B cell (primary cell): ENCODE measurements around the gene PLCG2. TPM values are rescaled to one million over a fixed set of nuclear protein-coding genes. Genes with fewer than 3 reads are reported as not detected.
"Not testable (repeated sequence)": the region's sequence is repeated elsewhere in the genome, so short reads cannot be mapped to it uniquely, and the experiment has no call there.

Source experiments
- ATAC-seq: fragments of 200-7000 bp; cut with Tn5 transposase; one replicate; pipeline ENCODE4 v1.10.0; 2021; ENCODE audit warnings: low read depth, mild to moderate bottlenecking, moderate number of reproducible peaks, moderate library complexity
- CTCF ChIA-PET: fragments of 350-600 bp; sonication (Branson Sonifier 250); formaldehyde crosslinking; loops from one replicate; lab custom pipeline; 2021; ENCODE audit warnings: antibody characterized with exemption, inconsistent platforms; lab: Charles Lee
- POLR2A ChIA-PET: fragments of 350-600 bp; sonication (Branson Sonifier 250); formaldehyde crosslinking; loops from one replicate; lab custom pipeline; 2021; ENCODE audit warnings: antibody characterized with exemption; lab: Charles Lee
- DNase-seq: peaks from one replicate; pipeline ENCODE4 v3.0.0; 2013
- H2AFZ ChIP-seq: 2 replicates; pipeline ENCODE4 v1.6.1; 2012; ENCODE audit warnings: mild to moderate bottlenecking, low read depth, low read length; ENCODE audit not compliant: insufficient read depth, poor library complexity, severe bottlenecking
- H3K27ac ChIP-seq, 2 donors: 1 replicate in 1 of 2; 2 replicates in 1 of 2; pipeline ENCODE4 v1.5.1; 2012 to 2013; ENCODE audit warnings: low read length in 2 of 2, mild to moderate bottlenecking in 2 of 2, moderate library complexity in 1 of 2
- H3K27me3 ChIP-seq, 4 experiments: fragments of 200-600 bp in 1 of 4; sonication (generic) in 1 of 4; replicated peaks in 1 of 4; 1 replicate in 2 of 4; 2 replicates in 2 of 4; pipeline versions ENCODE4 v1.6.1 to v1.7.0; 2013 to 2016; ENCODE audit warnings: low read length in 3 of 4, mild to moderate bottlenecking in 2 of 4, mixed read lengths in 1 of 4, moderate library complexity in 1 of 4; ENCODE audit not compliant: insufficient read depth in 4 of 4, control insufficient read depth in 3 of 4; ENCODE audit errors: control extremely low read depth in 1 of 4
- H3K36me3 ChIP-seq, 2 experiments: replicated peaks in 1 of 2; 1 replicate in 1 of 2; 2 replicates in 1 of 2; pipeline versions ENCODE4 v1.6.1 to v1.7.1; 2013; ENCODE audit warnings: low read length in 1 of 2; ENCODE audit not compliant: insufficient read depth in 2 of 2, control insufficient read depth in 1 of 2; ENCODE audit errors: control extremely low read depth in 1 of 2, extremely low read depth in 1 of 2
- H3K4me1 ChIP-seq, 2 donors: fragments of 200-600 bp in 1 of 2; sonication (generic) in 1 of 2; 1 replicate in 1 of 2; 2 replicates in 1 of 2; pipeline versions ENCODE4 v1.5.1 to v1.6.1; 2013 to 2017; ENCODE audit warnings: low read length in 2 of 2; ENCODE audit not compliant: control insufficient read depth in 2 of 2, insufficient read depth in 2 of 2
- H3K4me2 ChIP-seq: replicated peaks from 2 replicates; pipeline ENCODE3; 2012; ENCODE audit warnings: mild to moderate bottlenecking, low read depth, low read length; ENCODE audit not compliant: poor library complexity, severe bottlenecking
- H3K4me3 ChIP-seq, 5 experiments: fragments of 200-600 bp in 1 of 5; sonication (generic) in 1 of 5; 1 replicate in 3 of 5; 2 replicates in 2 of 5; pipeline versions ENCODE4 v1.5.1 to v1.7.0; 2011 to 2016; ENCODE audit warnings: low read length in 4 of 5, mild to moderate bottlenecking in 4 of 5, low read depth in 2 of 5, control low read depth in 1 of 5, moderate library complexity in 1 of 5; ENCODE audit not compliant: insufficient read depth in 1 of 5; ENCODE audit errors: control extremely low read depth in 1 of 5, extremely low read depth in 1 of 5
- H3K79me2 ChIP-seq: fragments of 200-600 bp; sonication (generic); one replicate; pipeline ENCODE4 v1.6.0; 2016; ENCODE audit warnings: low read length; ENCODE audit not compliant: control insufficient read depth, insufficient read depth
- H3K9ac ChIP-seq: fragments of 200-600 bp; sonication (generic); 2 replicates; pipeline ENCODE4 v1.6.1; 2017; ENCODE audit warnings: mild to moderate bottlenecking, low read length, moderate library complexity
- H3K9me3 ChIP-seq, 3 donors: one replicate each; pipeline versions ENCODE4 v1.6.1 to v1.7.1; 2013; ENCODE audit warnings: low read length in 2 of 3; ENCODE audit not compliant: control insufficient read depth in 2 of 3, insufficient read depth in 1 of 3; ENCODE audit errors: control extremely low read depth in 1 of 3
- H4K20me1 ChIP-seq: 2 replicates; pipeline ENCODE4 v1.6.0; 2012; ENCODE audit warnings: mild to moderate bottlenecking, low read length; ENCODE audit not compliant: insufficient read depth, control insufficient read depth, poor library complexity, severe bottlenecking
- H3K27ac Mint-ChIP-seq: one replicate; pipeline ENCODE4 v1.8.0; 2021; ENCODE audit warnings: mixed read lengths
- H3K27me3 Mint-ChIP-seq: one replicate; pipeline ENCODE4 v1.8.0; 2021; ENCODE audit warnings: mixed read lengths
- H3K4me1 Mint-ChIP-seq: one replicate; pipeline ENCODE4 v1.8.0; 2021; ENCODE audit warnings: mixed read lengths
- H3K4me3 Mint-ChIP-seq: one replicate; pipeline ENCODE4 v1.8.0; 2021; ENCODE audit warnings: mixed read lengths
- H3K9me3 Mint-ChIP-seq: one replicate; pipeline ENCODE4 v1.8.0; 2022; ENCODE audit warnings: mixed read lengths; ENCODE audit not compliant: insufficient read depth
- EZH2 ChIP-seq: IDR thresholded peaks from 2 replicates; pipeline ENCODE4 v1.6.1; 2012; ENCODE audit warnings: borderline replicate concordance, low read depth, mild to moderate bottlenecking, moderate library complexity, low read length; ENCODE audit not compliant: insufficient read depth, poor library complexity, severe bottlenecking
- WGBS: methylation state at CpG from one replicate; pipeline ENCODE4 v1.1.5; 2013; ENCODE audit warnings: missing lambda C conversion rate; ENCODE audit not compliant: insufficient coverage; 5-methylcytosine and 5-hydroxymethylcytosine counted together
- intact Hi-C: fragments of 100-400 bp; cut with micrococcal nuclease; formaldehyde crosslinking; loops from one replicate; pipeline ENCODE4 v1.10.0; 2022
- polyA plus RNA-seq: library from polyadenylated mRNA; depleted of rRNA; stranded (reverse); fragments of >200 nt; gene quantifications from 2 replicates; pipeline ENCODE4 v1.2.3, GENCODE V29; 2012
- total RNA-seq, 2 donors: library from RNA; stranded (reverse); fragments of 120-200 nt in 1 of 2; gene quantifications; 1 replicate in 1 of 2; 2 replicates in 1 of 2; pipeline versions ENCODE4 v1.2.3 to v1.2.4, GENCODE V29; 2013 to 2022
- TF ChIP-seq, protein P1 (sequence below): fragments of 200-600 bp; IDR thresholded peaks from one replicate; pipeline ENCODE4 v1.8.0; 2022; ENCODE audit warnings: antibody characterized with exemption, mild to moderate bottlenecking

Gene PLCG2
- total and polyA plus RNA-seq, 2 donors (not counting 1 experiment from before 2014, with no cell fraction given): 194 to 812 TPM

DNA sequence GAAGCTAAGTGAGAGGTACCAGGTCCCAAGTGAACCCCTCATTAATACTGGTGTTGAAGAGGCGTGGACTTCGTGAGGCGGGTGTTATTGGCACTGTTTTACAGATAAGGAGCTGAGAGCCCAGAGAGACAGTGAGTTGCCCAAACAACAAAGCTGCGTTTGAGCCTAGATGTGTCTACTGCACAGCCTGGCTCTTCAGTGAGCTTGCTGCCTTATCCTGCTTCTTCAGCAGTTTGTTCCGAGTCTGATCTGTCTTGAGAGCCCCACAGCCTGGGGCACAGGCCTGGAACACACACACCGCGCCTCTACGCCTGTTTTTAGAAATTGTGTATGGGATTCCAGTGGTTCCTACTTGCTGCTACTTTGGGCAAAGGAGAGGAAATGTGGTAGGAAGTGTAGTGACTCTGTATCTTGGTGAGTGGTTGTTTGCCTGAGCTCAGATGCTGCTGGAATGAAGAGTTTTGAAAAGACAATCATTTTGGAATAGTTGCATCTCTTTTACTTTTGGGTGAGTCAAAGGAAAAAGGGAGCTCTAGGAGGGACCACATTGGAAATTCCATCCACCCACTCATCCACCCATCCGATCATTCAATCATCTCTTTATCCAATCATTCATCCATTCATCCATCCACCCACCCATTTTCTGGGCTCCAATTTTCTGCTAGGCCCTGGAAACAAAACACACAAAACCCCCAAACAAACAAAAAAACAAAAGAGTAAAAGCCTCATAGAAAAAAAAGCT is 22.3 kb upstream of the PLCG2 start:
- H3K4me1 ChIP-seq: peaks cover 43 to 56% of the 10 kb centered on the region in 2 donors
- no peak overlapping the region for H3K4me3 ChIP-seq
- intact Hi-C loops: no loop called here
- H3K9me3 ChIP-seq: no peaks in the 10 kb centered on the region
- POLR2A ChIA-PET: interaction anchor here (0.6 to 1.7 kb wide), 2 partner anchors 23 to 256 kb away, joined by 4 read pairs; partner anchors contain the start of gene PLCG2
- H3K4me3 Mint-ChIP-seq: peak overlapping the region; percentile 10
- no peak for TF ChIP-seq EZH2
- TF ChIP-seq, protein P1, sequence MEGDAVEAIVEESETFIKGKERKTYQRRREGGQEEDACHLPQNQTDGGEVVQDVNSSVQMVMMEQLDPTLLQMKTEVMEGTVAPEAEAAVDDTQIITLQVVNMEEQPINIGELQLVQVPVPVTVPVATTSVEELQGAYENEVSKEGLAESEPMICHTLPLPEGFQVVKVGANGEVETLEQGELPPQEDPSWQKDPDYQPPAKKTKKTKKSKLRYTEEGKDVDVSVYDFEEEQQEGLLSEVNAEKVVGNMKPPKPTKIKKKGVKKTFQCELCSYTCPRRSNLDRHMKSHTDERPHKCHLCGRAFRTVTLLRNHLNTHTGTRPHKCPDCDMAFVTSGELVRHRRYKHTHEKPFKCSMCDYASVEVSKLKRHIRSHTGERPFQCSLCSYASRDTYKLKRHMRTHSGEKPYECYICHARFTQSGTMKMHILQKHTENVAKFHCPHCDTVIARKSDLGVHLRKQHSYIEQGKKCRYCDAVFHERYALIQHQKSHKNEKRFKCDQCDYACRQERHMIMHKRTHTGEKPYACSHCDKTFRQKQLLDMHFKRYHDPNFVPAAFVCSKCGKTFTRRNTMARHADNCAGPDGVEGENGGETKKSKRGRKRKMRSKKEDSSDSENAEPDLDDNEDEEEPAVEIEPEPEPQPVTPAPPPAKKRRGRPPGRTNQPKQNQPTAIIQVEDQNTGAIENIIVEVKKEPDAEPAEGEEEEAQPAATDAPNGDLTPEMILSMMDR: no peak
- H3K79me2 ChIP-seq: peaks cover 85% of the 10 kb centered on the region
- ATAC-seq: no peak
- H2AFZ ChIP-seq: no peak overlapping the region
- WGBS: 46% methylated on average over 9 of the region's 9 CpGs
- H3K4me2 ChIP-seq: peak overlapping the region; percentile 48
- no peak for DNase-seq
- peak overlapping the region in 1 of 2 donors; percentile 10 for H3K27ac ChIP-seq
- H3K27me3 ChIP-seq: no peaks in the 10 kb centered on the region
- H3K9ac ChIP-seq: no peak overlapping the region
- peaks cover 50% of the 10 kb centered on the region for H3K4me1 Mint-ChIP-seq
- H3K27ac Mint-ChIP-seq: peak overlapping the region; percentile 52
- H4K20me1 ChIP-seq: no peaks in the 10 kb centered on the region
- CTCF ChIA-PET: interaction anchor here (0.6 to 2.8 kb wide), 10 partner anchors 9 to 132 kb away, joined by 3 to 15 read pairs (median 4); no protein-coding TSS in a partner anchor
- H3K9me3 Mint-ChIP-seq: no peaks in the 10 kb centered on the region
- H3K36me3 ChIP-seq: peaks cover 4 to 23% of the 10 kb centered on the region in 2 experiments
- no peaks in the 10 kb centered on the region for H3K27me3 Mint-ChIP-seq

DNA sequence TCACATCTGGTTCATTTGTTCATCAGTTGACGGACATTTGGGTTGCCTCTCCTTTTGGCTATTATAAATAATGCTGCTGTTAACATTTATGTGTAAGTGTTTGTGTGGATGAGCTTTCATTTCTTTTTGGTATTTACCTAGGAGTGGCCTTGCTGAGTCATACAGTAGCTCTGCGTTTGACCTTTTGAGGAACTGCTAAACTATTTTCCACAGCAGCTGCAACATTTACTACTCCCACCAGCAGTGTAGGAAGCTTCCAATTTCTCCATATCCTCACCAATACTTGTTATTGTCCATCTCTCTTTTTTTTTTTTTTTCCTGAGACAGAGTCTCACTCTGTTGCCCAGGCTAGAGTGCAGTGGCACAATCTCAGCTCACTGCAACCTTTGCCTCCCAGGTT is 20.7 kb upstream of the PLCG2 start:
- H3K9me3 ChIP-seq: no peaks in the 10 kb centered on the region
- DNase-seq (no peak), ATAC-seq (peak; percentile 43)
- H3K4me1 ChIP-seq: peaks cover 28 to 40% of the 10 kb centered on the region in 2 donors
- Mint-ChIP-seq H3K9me3 (no peaks in the 10 kb centered on the region), H3K27me3 (no peaks in the 10 kb centered on the region), H3K27ac (peak overlapping the region; percentile 74), H3K4me3 (no peak overlapping the region), H3K4me1 (peaks cover 38% of the 10 kb centered on the region)
- WGBS: no CpG with 5 or more reads among the region's 2 CpGs
- no peaks in the 10 kb centered on the region for H4K20me1 ChIP-seq
- peaks cover 4 to 33% of the 10 kb centered on the region in 2 experiments for H3K36me3 ChIP-seq
- H3K79me2 ChIP-seq: peaks cover 83% of the 10 kb centered on the region
- H3K27me3 ChIP-seq: no peaks in the 10 kb centered on the region
- intact Hi-C loops: loop anchor here (1.0 kb wide), 1 partner anchor 21 kb away; the partner anchor contains the start of gene PLCG2
- POLR2A ChIA-PET: interaction anchor here (0.7 kb wide), 1 partner anchor 77 kb away, joined by 3 read pairs; no protein-coding TSS in a partner anchor
- TF ChIP-seq, protein P1: no peak
- TF ChIP-seq EZH2: no peak
- H3K4me2 ChIP-seq: no peak overlapping the region
- no peak overlapping the region for H2AFZ ChIP-seq
- CTCF ChIA-PET: interaction anchor here (0.9 to 2.8 kb wide), 4 partner anchors 8 to 128 kb away, joined by 3 to 15 read pairs (median 3); no protein-coding TSS in a partner anchor
- no peak overlapping the region for H3K4me3 ChIP-seq
- H3K9ac ChIP-seq: no peak overlapping the region
- no peak overlapping the region for H3K27ac ChIP-seq

DNA sequence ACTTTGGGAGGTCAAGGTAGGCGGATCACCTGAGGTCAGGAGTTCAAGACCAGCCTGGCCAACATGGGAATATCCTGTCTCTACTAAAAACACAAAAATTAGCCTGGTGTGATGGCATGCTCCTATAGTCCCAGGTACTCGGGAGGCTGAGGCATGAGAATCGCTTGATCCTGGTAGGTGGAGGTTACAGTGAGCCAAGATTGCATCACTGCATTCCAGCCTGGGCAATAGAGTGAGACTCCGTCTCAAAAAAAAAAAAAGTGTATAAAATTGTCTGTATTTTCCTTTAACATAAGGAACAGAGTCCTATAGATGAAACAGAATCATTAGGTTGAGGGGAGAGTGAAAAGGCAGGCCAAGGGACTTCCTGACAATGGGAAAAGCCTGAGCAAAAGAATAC is 16.8 kb upstream of the PLCG2 start:
- H3K27me3 Mint-ChIP-seq, DNase-seq, POLR2A ChIA-PET, H3K27ac ChIP-seq, ATAC-seq, H3K9me3 ChIP-seq, H4K20me1 ChIP-seq, intact Hi-C loops, H3K4me1 ChIP-seq, H3K4me3 ChIP-seq, H3K4me3 Mint-ChIP-seq, H3K27me3 ChIP-seq, H2AFZ ChIP-seq, H3K4me2 ChIP-seq, H3K27ac Mint-ChIP-seq, H3K9me3 Mint-ChIP-seq, H3K9ac ChIP-seq: not testable (repeated sequence)
- 100% methylated on average over 1 of the region's 4 CpGs for WGBS
- H3K79me2 ChIP-seq: peaks cover 56% of the 10 kb centered on the region
- CTCF ChIA-PET: interaction anchor here (0.7 kb wide), 1 partner anchor 358 kb away, joined by 3 read pairs; no protein-coding TSS in a partner anchor
- H3K4me1 Mint-ChIP-seq: peaks cover 24% of the 10 kb centered on the region
- H3K36me3 ChIP-seq: peaks cover 3 to 35% of the 10 kb centered on the region in 2 experiments
